HepG2 (cell line): ENCODE measurements around the gene SLC38A2. TPM values are rescaled to one million over a fixed set of nuclear protein-coding genes. Genes with fewer than 3 reads are reported as not detected.

Experiments
- ATAC-seq: fragments of 200-7000 bp; cut with Tn5 transposase; 3 replicates; pipeline ENCODE4 v1.9.1; 2020; ENCODE audit warnings: mild to moderate bottlenecking, moderate library complexity
- BruUV-seq: library from RNA; stranded (reverse); fragments of 400-500 nt; replicated peaks from 2 replicates; lab custom pipeline; 2021; lab: Mats Ljungman, UMichigan
- CTCF ChIA-PET: fragments of 300-600 bp; formaldehyde crosslinking; extraction: SDS; loops from one replicate; lab custom pipeline; 2021; ENCODE audit warnings: low total read pairs, inconsistent platforms, low intra/inter-chr PET ratio; lab: Yijun Ruan, JAX
- POLR2A ChIA-PET: fragments of 350-600 bp; sonication (Branson Sonifier 250); formaldehyde crosslinking; loops from one replicate; lab custom pipeline; 2020; ENCODE audit warnings: antibody characterized with exemption, inconsistent platforms; lab: Yijun Ruan, JAX
- DNase-seq: peaks from one replicate; pipeline ENCODE4 v3.0.0-alpha.2; 2015; ENCODE audit warnings: low spot score
- FAIRE-seq: peaks from 3 replicates; lab custom pipeline; 2011; peaks lifted over from hg19 to GRCh38; lab: Jason Lieb, UNC
- H2AFZ ChIP-seq: one replicate; pipeline ENCODE4 v1.6.1; 2011; ENCODE audit warnings: low read length, inconsistent platforms
- H3K27ac ChIP-seq: fragments of 300-600 bp; 3 replicates; pipeline ENCODE4 v1.8.0; 2011; ENCODE audit warnings: mixed run types, mild to moderate bottlenecking, mixed read lengths, low read length, inconsistent platforms; ENCODE audit not compliant: insufficient read depth; ENCODE audit errors: extremely low read length
- H3K27me3 ChIP-seq, 2 experiments: fragments of 200-600 bp in 1 of 2; 2 replicates in 1 of 2; 3 replicates in 1 of 2; pipeline versions ENCODE4 v1.6.0 to v1.8.0; 2011; ENCODE audit warnings: low read length in 2 of 2, mild to moderate bottlenecking in 2 of 2, moderate library complexity in 2 of 2, inconsistent platforms in 1 of 2; ENCODE audit not compliant: insufficient read depth in 2 of 2, control insufficient read depth in 1 of 2
- H3K36me3 ChIP-seq, 2 experiments: fragments of 200-600 bp in 1 of 2; replicated peaks in 1 of 2; 2 replicates in 1 of 2; 3 replicates in 1 of 2; pipeline versions ENCODE4 v1.5.1 to v1.8.0; 2011; ENCODE audit warnings: low read length in 2 of 2, inconsistent platforms in 1 of 2; ENCODE audit not compliant: insufficient read depth in 2 of 2, control insufficient read depth in 1 of 2
- H3K4me1 ChIP-seq: 2 replicates; pipeline ENCODE4 v1.5.1; 2012; ENCODE audit warnings: low read length, inconsistent platforms; ENCODE audit not compliant: insufficient read depth
- H3K4me2 ChIP-seq: 2 replicates; pipeline ENCODE4 v1.6.0; 2011; ENCODE audit warnings: low read depth, low read length, inconsistent platforms
- H3K4me3 ChIP-seq, 3 experiments: fragments of 200-600 bp in 1 of 3; sonication (generic), shearing (Covaris generic) in 1 of 3; replicated peaks in 1 of 3; 2 replicates each; pipeline ENCODE4 v1.5.1; 2011 to 2016; ENCODE audit warnings: low read length in 3 of 3, inconsistent platforms in 2 of 3, low read depth in 2 of 3, mild to moderate bottlenecking in 2 of 3, control low read depth in 1 of 3, mixed read lengths in 1 of 3; ENCODE audit not compliant: insufficient read depth in 1 of 3
- H3K79me2 ChIP-seq: one replicate; pipeline ENCODE4 v1.6.1; 2011; ENCODE audit warnings: low read length, inconsistent platforms; ENCODE audit not compliant: insufficient read depth
- H3K9ac ChIP-seq: 2 replicates; pipeline ENCODE4 v1.6.0; 2011; ENCODE audit warnings: mild to moderate bottlenecking, low read depth, low read length, inconsistent platforms; ENCODE audit not compliant: insufficient read depth
- H3K9me3 ChIP-seq: 2 replicates; pipeline ENCODE4 v1.5.1; 2012; ENCODE audit warnings: mild to moderate bottlenecking, low read length
- H4K20me1 ChIP-seq: 2 replicates; pipeline ENCODE4 v1.6.0; 2011; ENCODE audit warnings: inconsistent platforms, mild to moderate bottlenecking, low read length, moderate library complexity; ENCODE audit not compliant: insufficient read depth
- ATAD3A ChIP-seq: sonication (generic); formaldehyde crosslinking; IDR thresholded peaks from 2 replicates; pipeline ENCODE4 v1.4.0; 2020; ENCODE audit warnings: missing genetic modification reagents
- CBFB ChIP-seq: sonication (generic); formaldehyde crosslinking; IDR thresholded peaks from 2 replicates; pipeline ENCODE4 v1.4.0; 2020; ENCODE audit warnings: missing genetic modification reagents
- ESRRA ChIP-seq: sonication (generic); formaldehyde crosslinking; IDR thresholded peaks from 2 replicates; pipeline ENCODE4 v1.5.1; 2020; ENCODE audit warnings: mild to moderate bottlenecking, low read depth, missing genetic modification reagents
- ETV6 ChIP-seq: sonication (generic); formaldehyde crosslinking; conservative IDR thresholded peaks from 2 replicates; pipeline ENCODE4 v1.4.0; 2020; ENCODE audit warnings: missing genetic modification reagents
- FOXO1 ChIP-seq: sonication (generic); formaldehyde crosslinking; IDR thresholded peaks from 2 replicates; pipeline ENCODE4 v1.4.0; 2020; ENCODE audit warnings: missing genetic modification reagents
- HDAC6 ChIP-seq: fragments of 200-600 bp; sonication (generic); IDR thresholded peaks from 2 replicates; pipeline ENCODE4 v1.7.0; 2017; ENCODE audit warnings: mild to moderate bottlenecking, antibody characterized with exemption, low read length, low read depth
- HES4 ChIP-seq: sonication (generic); formaldehyde crosslinking; IDR thresholded peaks from 2 replicates; pipeline ENCODE4 v1.9.0; 2021; ENCODE audit warnings: mild to moderate bottlenecking, missing genetic modification reagents, borderline replicate concordance
- HOXD1 ChIP-seq: sonication (generic); formaldehyde crosslinking; IDR thresholded peaks from 2 replicates; pipeline ENCODE4 v1.5.0; 2020; ENCODE audit warnings: missing genetic modification reagents
- KLF12 ChIP-seq: sonication (generic); formaldehyde crosslinking; IDR thresholded peaks from 2 replicates; pipeline ENCODE4 v1.4.0; 2020; ENCODE audit warnings: missing genetic modification reagents, borderline replicate concordance
- POLR2G ChIP-seq: fragments of 200-400 bp; formaldehyde crosslinking; IDR thresholded peaks from 2 replicates; pipeline ENCODE4 v1.6.1; 2018; ENCODE audit warnings: mild to moderate bottlenecking, low read depth, low read length, moderate library complexity
- RFXAP ChIP-seq: sonication (generic); formaldehyde crosslinking; IDR thresholded peaks from 2 replicates; pipeline ENCODE4 v1.4.0; 2020; ENCODE audit warnings: missing genetic modification reagents, borderline replicate concordance
- SRSF1 ChIP-seq: fragments of 200-400 bp; formaldehyde crosslinking; optimal IDR thresholded peaks from 2 replicates; pipeline ENCODE3; 2017; ENCODE audit warnings: mild to moderate bottlenecking, low read depth, low read length, moderate library complexity
- ZNF30 ChIP-seq: sonication (generic); formaldehyde crosslinking; IDR thresholded peaks from 2 replicates; pipeline ENCODE4 v1.5.0; 2020; ENCODE audit warnings: mild to moderate bottlenecking, missing genetic modification reagents
- ZNF326 ChIP-seq: sonication (generic); formaldehyde crosslinking; IDR thresholded peaks from 2 replicates; pipeline ENCODE4 v1.4.0; 2020; ENCODE audit warnings: missing genetic modification reagents, borderline replicate concordance
- ZNF432 ChIP-seq: sonication (generic); formaldehyde crosslinking; IDR thresholded peaks from 2 replicates; pipeline ENCODE4 v1.5.0; 2020; ENCODE audit warnings: missing genetic modification reagents, mild to moderate bottlenecking, borderline replicate concordance
- ZNF577 ChIP-seq: sonication (generic); formaldehyde crosslinking; IDR thresholded peaks from 2 replicates; pipeline ENCODE4 v1.4.0; 2020; ENCODE audit warnings: mild to moderate bottlenecking, low read depth, missing genetic modification reagents, borderline replicate concordance
- ZZZ3 ChIP-seq: sonication (generic); formaldehyde crosslinking; IDR thresholded peaks from 2 replicates; pipeline ENCODE4 v1.4.0; 2020; ENCODE audit warnings: missing genetic modification reagents, mild to moderate bottlenecking, borderline replicate concordance
- WGBS: methylation state at CpG from one replicate; pipeline ENCODE4 v1.1.6; 2017; ENCODE audit warnings: low lambda C conversion rate; 5-methylcytosine and 5-hydroxymethylcytosine counted together
- in situ Hi-C: cut with HindIII; loops from 2 replicates; pipeline ENCODE4 v1.10.0; 2017; ENCODE audit warnings: low pct_unique_long_range_greater_than_20kb; ENCODE audit not compliant: extremely low pct_ligation_motif_present
- intact Hi-C: fragments of 100-400 bp; cut with micrococcal nuclease; formaldehyde crosslinking; loops from one replicate; pipeline ENCODE4 v1.10.0; 2022; ENCODE audit not compliant: unreplicated experiment
- polyA plus RNA-seq, 8 experiments: library from polyadenylated mRNA; depleted of rRNA in 3 of 8; stranded (reverse) in 7 of 8; unstranded in 1 of 8; fragments of >200 nt; fragmentation: Illumina TruSeq in 4 of 8; extraction: Trizol in 4 of 8; gene quantifications; 2 replicates each; pipeline versions ENCODE4 v1.2.1 to v1.2.3, GENCODE V29; 2011 to 2016; ENCODE audit warnings: low read depth in 4 of 8, missing spikeins in 1 of 8, mixed read lengths in 1 of 8; ENCODE audit not compliant: insufficient read depth in 1 of 8
- total RNA-seq, 5 experiments: library from RNA; depleted of rRNA; stranded (reverse); fragments of >200 nt; fragmentation: Illumina TruSeq; extraction: Trizol; gene quantifications; 2 replicates each; pipeline ENCODE4 v1.2.3, GENCODE V29; 2016; ENCODE audit warnings: low read depth in 1 of 5
- TF ChIP-seq, protein P1 (sequence below): sonication (generic); formaldehyde crosslinking; IDR thresholded peaks from 2 replicates; pipeline ENCODE4 v1.5.0; 2020; ENCODE audit warnings: mild to moderate bottlenecking, missing genetic modification reagents, moderate library complexity

Gene SLC38A2
- total and polyA plus RNA-seq, 2 of the 13 experiments (the other 11 are each of a cell fraction or from before 2014, with no cell fraction given): 368 to 880 TPM

DNA sequence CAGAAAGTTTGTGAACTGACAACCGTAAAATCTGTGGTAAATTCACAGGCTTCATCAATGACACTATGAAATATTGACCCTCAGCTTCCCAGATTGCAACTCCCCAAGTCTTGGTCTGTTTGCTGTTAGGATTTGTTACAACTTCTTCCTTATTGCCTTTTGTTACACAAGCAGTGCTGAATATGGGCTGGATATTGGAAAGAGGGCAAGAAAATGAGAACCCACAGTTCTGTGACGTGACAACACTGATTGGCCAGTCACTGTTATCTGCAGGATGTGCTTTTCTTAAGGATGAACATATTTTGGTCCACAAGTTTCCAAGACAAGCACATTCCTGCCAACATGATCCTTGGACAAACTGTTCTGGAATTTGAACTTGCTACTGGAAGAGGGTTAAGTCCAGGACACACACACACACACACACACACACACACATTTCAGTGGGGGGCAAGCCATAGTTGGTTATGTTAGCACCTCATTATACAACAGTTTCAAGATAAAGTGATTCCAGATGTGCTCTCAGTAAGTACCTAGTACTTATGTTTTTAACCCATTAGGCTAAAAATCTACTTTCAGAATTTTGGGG is 16.6 kb upstream of the SLC38A2 start (continued):
- no peak for TF ChIP-seq FOXO1
- no peak for TF ChIP-seq POLR2G
- no peak for TF ChIP-seq KLF12 (CRISPR knock-in tag)
- TF ChIP-seq ZNF577 (CRISPR knock-in tag): no peak
- no peak for TF ChIP-seq ZNF30 (CRISPR knock-in tag)
- TF ChIP-seq ZNF326 (CRISPR knock-in tag): no peak

DNA sequence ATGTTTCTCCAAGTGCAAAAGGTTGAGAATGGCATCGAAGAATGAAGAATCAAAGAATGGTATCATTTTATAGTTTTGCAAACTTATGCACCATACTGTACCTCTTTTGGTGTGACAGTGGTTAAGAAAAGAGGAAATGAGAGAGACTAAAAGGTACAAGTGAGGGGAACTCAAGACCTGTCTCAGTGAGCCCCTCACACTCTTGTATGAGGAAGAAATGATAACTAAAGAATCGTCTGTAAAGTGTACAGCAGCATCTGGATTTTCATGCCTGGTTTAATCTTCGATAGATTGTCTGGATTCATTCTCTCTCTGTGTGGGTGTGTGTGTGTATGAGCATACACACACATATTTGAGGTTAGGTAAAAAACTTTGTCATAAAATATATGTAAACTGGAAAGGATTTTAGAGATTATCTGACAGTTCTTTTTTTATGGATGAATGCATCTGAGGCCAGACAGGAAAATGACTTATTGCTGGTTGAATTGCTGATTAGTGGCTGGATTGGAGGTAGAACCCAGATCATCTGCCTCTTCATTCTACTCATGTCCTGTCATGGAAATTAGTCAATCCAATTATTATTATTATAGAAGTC is 16.0 kb upstream of the SLC38A2 start:
- ATAC-seq (no peak), FAIRE-seq (no peak), DNase-seq (no peak)
- no peak overlapping the region for H3K9ac ChIP-seq
- H4K20me1 ChIP-seq: no peaks in the 10 kb centered on the region
- TF ChIP-seq RFXAP (CRISPR knock-in tag): no peak
- no peak for TF ChIP-seq HDAC6
- TF ChIP-seq ATAD3A (CRISPR knock-in tag): no peak
- TF ChIP-seq CBFB: no peak
- TF ChIP-seq SRSF1: no peak
- TF ChIP-seq, protein P1, sequence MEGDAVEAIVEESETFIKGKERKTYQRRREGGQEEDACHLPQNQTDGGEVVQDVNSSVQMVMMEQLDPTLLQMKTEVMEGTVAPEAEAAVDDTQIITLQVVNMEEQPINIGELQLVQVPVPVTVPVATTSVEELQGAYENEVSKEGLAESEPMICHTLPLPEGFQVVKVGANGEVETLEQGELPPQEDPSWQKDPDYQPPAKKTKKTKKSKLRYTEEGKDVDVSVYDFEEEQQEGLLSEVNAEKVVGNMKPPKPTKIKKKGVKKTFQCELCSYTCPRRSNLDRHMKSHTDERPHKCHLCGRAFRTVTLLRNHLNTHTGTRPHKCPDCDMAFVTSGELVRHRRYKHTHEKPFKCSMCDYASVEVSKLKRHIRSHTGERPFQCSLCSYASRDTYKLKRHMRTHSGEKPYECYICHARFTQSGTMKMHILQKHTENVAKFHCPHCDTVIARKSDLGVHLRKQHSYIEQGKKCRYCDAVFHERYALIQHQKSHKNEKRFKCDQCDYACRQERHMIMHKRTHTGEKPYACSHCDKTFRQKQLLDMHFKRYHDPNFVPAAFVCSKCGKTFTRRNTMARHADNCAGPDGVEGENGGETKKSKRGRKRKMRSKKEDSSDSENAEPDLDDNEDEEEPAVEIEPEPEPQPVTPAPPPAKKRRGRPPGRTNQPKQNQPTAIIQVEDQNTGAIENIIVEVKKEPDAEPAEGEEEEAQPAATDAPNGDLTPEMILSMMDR: no peak
- TF ChIP-seq ETV6 (CRISPR knock-in tag): no peak
- no peak for TF ChIP-seq HES4 (CRISPR knock-in tag)
- TF ChIP-seq ZNF432 (CRISPR knock-in tag): no peak
- no peak for TF ChIP-seq ZZZ3 (CRISPR knock-in tag)
- TF ChIP-seq HOXD1 (CRISPR knock-in tag): no peak
- TF ChIP-seq ESRRA (CRISPR knock-in tag): no peak
- no peak overlapping the region for H3K4me2 ChIP-seq
- WGBS: 92% methylated on average over 3 of the region's 3 CpGs
- POLR2A ChIA-PET: interaction anchor here (7.1 kb wide), 1 partner anchor 17 kb away, joined by 91 read pairs; the partner anchor contains the start of gene SLC38A2
- H3K4me3 ChIP-seq: no peak overlapping the region
- BruUV-seq: no TSS peak
- H2AFZ ChIP-seq: no peak overlapping the region
- H3K27me3 ChIP-seq: no peaks in the 10 kb centered on the region; a peak in 1 of 5 replicates
- H3K79me2 ChIP-seq: peaks cover 22% of the 10 kb centered on the region
- peaks cover 92% of the 10 kb centered on the region for H3K4me1 ChIP-seq
- in situ Hi-C loops: loop anchor here (5.0 kb wide), 1 partner anchor 44 kb away; no protein-coding TSS in a partner anchor
- no peak overlapping the region for H3K27ac ChIP-seq
- no peaks in the 10 kb centered on the region for H3K36me3 ChIP-seq
- intact Hi-C loops: no loop called here
- CTCF ChIA-PET: no interaction called here
- H3K9me3 ChIP-seq: no peaks in the 10 kb centered on the region
